MM.1S (cell line): ENCODE results near the gene SEL1L3.

ENCODE experiments used
- EZH2 ChIP-seq: fragments of 300-600 bp; sonication (generic); optimal IDR thresholded peaks from 2 replicates; pipeline ENCODE3; 2017; ENCODE audit warnings: low read depth, mild to moderate bottlenecking, antibody characterized with exemption, low read length, mixed read lengths
- EZH2phosphoT487 ChIP-seq: fragments of 300-600 bp; sonication (generic); IDR thresholded peaks from 2 replicates; pipeline ENCODE4 v1.6.1; 2018; ENCODE audit warnings: antibody characterized with exemption, low read length
- TF ChIP-seq, protein P1 (sequence below): fragments of 300-600 bp; sonication (generic); IDR thresholded peaks from 2 replicates; pipeline ENCODE4 v1.5.1; 2016; ENCODE audit warnings: antibody characterized with exemption, low read length, mixed read lengths

- TF ChIP-seq, protein P1, sequence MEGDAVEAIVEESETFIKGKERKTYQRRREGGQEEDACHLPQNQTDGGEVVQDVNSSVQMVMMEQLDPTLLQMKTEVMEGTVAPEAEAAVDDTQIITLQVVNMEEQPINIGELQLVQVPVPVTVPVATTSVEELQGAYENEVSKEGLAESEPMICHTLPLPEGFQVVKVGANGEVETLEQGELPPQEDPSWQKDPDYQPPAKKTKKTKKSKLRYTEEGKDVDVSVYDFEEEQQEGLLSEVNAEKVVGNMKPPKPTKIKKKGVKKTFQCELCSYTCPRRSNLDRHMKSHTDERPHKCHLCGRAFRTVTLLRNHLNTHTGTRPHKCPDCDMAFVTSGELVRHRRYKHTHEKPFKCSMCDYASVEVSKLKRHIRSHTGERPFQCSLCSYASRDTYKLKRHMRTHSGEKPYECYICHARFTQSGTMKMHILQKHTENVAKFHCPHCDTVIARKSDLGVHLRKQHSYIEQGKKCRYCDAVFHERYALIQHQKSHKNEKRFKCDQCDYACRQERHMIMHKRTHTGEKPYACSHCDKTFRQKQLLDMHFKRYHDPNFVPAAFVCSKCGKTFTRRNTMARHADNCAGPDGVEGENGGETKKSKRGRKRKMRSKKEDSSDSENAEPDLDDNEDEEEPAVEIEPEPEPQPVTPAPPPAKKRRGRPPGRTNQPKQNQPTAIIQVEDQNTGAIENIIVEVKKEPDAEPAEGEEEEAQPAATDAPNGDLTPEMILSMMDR, result no peak
- TF ChIP-seq EZH2 (no peak), EZH2phosphoT487 (no peak)
Observed at GRCh38 chr4:25905371-25905770, 42.6 kb upstream of the SEL1L3 start.
